ENCODE results near the gene EMID1.
"Not testable (repeated sequence)": the region's sequence is repeated elsewhere in the genome, so short reads cannot be mapped to it uniquely, and the experiment has no call there.

EMID1 gene

GRCh38 chr22:29211066-29211465 lies 5.4 kb downstream of the EMID1 start:
- no peak for DNase-seq (ENCODE audit: low read depth in 2 of 2)

- DNase-seq (ENCODE audit: low read depth in 2 of 2) = no peak
Observed at GRCh38 chr22:29211466-29211865, 5.8 kb downstream of the EMID1 start.

- DNase-seq (ENCODE audit: low read depth in 2 of 2) = no peak
Observed at GRCh38 chr22:29212743-29213142, 7.0 kb downstream of the EMID1 start.

GRCh38 chr22:29213493-29213892 lies 7.8 kb downstream of the EMID1 start:
- no peak for DNase-seq (ENCODE audit: low read depth in 2 of 2)

GRCh38 chr22:29214232-29214631 lies 8.5 kb downstream of the EMID1 start:
- DNase-seq (ENCODE audit: low read depth in 2 of 2) = no peak

GRCh38 chr22:29215012-29215860 lies 9.5 kb downstream of the EMID1 start:
- DNase-seq (ENCODE audit: low read depth in 2 of 2) = no peak

GRCh38 chr22:29216011-29216872 lies 10.5 kb downstream of the EMID1 start:
- no peak for DNase-seq (ENCODE audit: low read depth in 2 of 2)

- no peak for DNase-seq (ENCODE audit: low read depth in 2 of 2)
Observed at GRCh38 chr22:29216873-29217666, 11.4 kb downstream of the EMID1 start.

GRCh38 chr22:29217827-29218757 lies 12.4 kb downstream of the EMID1 start:
- no peak for DNase-seq (ENCODE audit: low read depth in 2 of 2)

GRCh38 chr22:29218758-29219408 lies 13.2 kb downstream of the EMID1 start:
- DNase-seq (ENCODE audit: low read depth in 2 of 2) = no peak

- not testable (repeated sequence) for DNase-seq (ENCODE audit: low read depth in 2 of 2)
Observed at GRCh38 chr22:29219409-29219782, 13.7 kb downstream of the EMID1 start.

GRCh38 chr22:29219881-29220670 lies 14.4 kb downstream of the EMID1 start:
- DNase-seq (ENCODE audit: low read depth in 2 of 2) = no peak

- no peak for DNase-seq (ENCODE audit: low read depth in 2 of 2)
Observed at GRCh38 chr22:29224121-29224858, 18.6 kb downstream of the EMID1 start.

GRCh38 chr22:29224859-29225410 lies 19.2 kb downstream of the EMID1 start:
- no peak for DNase-seq (ENCODE audit: low read depth in 2 of 2)

- no peak for DNase-seq (ENCODE audit: low read depth in 2 of 2)
Observed at GRCh38 chr22:29225422-29226090, 19.9 kb downstream of the EMID1 start.

- no peak for DNase-seq (ENCODE audit: low read depth in 2 of 2)
Observed at GRCh38 chr22:29226351-29226981, 20.8 kb downstream of the EMID1 start.
